Adrenal gland (tissue), 12 donors: ENCODE measurements around the gene LRRC15. TPM values are rescaled to one million over a fixed set of nuclear protein-coding genes. Genes with fewer than 3 reads are reported as not detected.

Source experiments
- DNase-seq, 7 donors: peaks; one replicate each; pipeline ENCODE4 v3.0.0-alpha.2; 2019 to 2020
- H3K27ac ChIP-seq, 5 donors: fragments of 200-600 bp; sonication (generic) in 4 of 5; 1 replicate in 3 of 5; 2 replicates in 2 of 5; pipeline versions ENCODE4 v1.5.1 to v1.8.0; 2016 to 2020; ENCODE audit warnings: mild to moderate bottlenecking in 1 of 5
- H3K27me3 ChIP-seq: fragments of 200-600 bp; 2 replicates; pipeline ENCODE4 v1.8.0; 2021
- H3K36me3 ChIP-seq, 2 donors: fragments of 200-600 bp; replicated peaks in 1 of 2; 1 replicate in 1 of 2; 2 replicates in 1 of 2; pipeline versions ENCODE4 v1.5.1 to v1.8.0; 2018 to 2022
- H3K4me1 ChIP-seq, 2 donors: fragments of 200-600 bp; replicated peaks in 1 of 2; 1 replicate in 1 of 2; 2 replicates in 1 of 2; pipeline versions ENCODE4 v1.5.1 to v1.8.0; 2018 to 2021
- H3K4me3 ChIP-seq, 4 donors: fragments of 200-600 bp; sonication (generic) in 3 of 4; one replicate each; pipeline ENCODE4 v1.5.1; 2016 to 2018
- H3K9me3 ChIP-seq, 3 donors: fragments of 200-600 bp; sonication (generic) in 1 of 3; replicated peaks in 1 of 3; 1 replicate in 2 of 3; 2 replicates in 1 of 3; pipeline versions ENCODE4 v1.5.1 to v1.8.0; 2016 to 2021
- CTCF ChIP-seq, 6 experiments: fragments of 450-650 bp in 4 of 6; fragments of 200-600 bp in 2 of 6; sonication (generic) in 1 of 6; IDR thresholded peaks; 1 replicate in 5 of 6; 2 replicates in 1 of 6; pipeline versions ENCODE4 v1.5.1 to v1.8.0; 2016 to 2021; ENCODE audit warnings: antibody characterized with exemption in 6 of 6, mild to moderate bottlenecking in 2 of 6, moderate library complexity in 1 of 6
- POLR2A ChIP-seq, 2 donors: fragments of 450-650 bp; IDR thresholded peaks; one replicate each; pipeline ENCODE4 v1.6.1; 2017; ENCODE audit warnings: antibody characterized with exemption in 2 of 2, mild to moderate bottlenecking in 2 of 2, moderate library complexity in 1 of 2
- WGBS, 4 donors: extraction: QIAGEN DNeasy Blood & Tissue Kit in 2 of 4; methylation state at CpG; one replicate each; pipeline versions ENCODE4 v1.1.5 to v1.1.7; 2013 to 2017; 5-methylcytosine and 5-hydroxymethylcytosine counted together
- intact Hi-C, 2 donors: fragments of 100-400 bp; cut with DNase I; formaldehyde crosslinking; loops; one replicate each; pipeline versions ENCODE4 v1.14.1 to v1.15.0; 2022 to 2023
- polyA plus RNA-seq, 3 donors: library from polyadenylated mRNA; stranded (reverse); fragments of 200-250 nt in 2 of 3; fragments of 350-450 nt in 1 of 3; fragmentation: Illumina TruSeq in 1 of 3; extraction: RNeasy Lipid Tissue Mini Kit (QIAGEN cat#74804) in 1 of 3; gene quantifications; one replicate each; pipeline ENCODE4 v1.2.3, GENCODE V29; 2013 to 2014
- total RNA-seq, 9 donors: library from RNA; depleted of rRNA in 4 of 9; stranded (reverse); fragments of >200 nt in 4 of 9; fragments of 120-200 nt in 1 of 9; fragmentation: NEBNext Ultra II Directional in 1 of 9; extraction: Animal tissue kit (Norgen Biotek cat#: 25700) in 1 of 9; gene quantifications; one replicate each; pipeline versions ENCODE4 v1.1.0 to v1.2.4, GENCODE V29; 2013 to 2023
- donor health status: healthy with polysubstance abuse.
- donor health status: Bipolar disorder and iron deficiency.
- donor health status: DM: yes; HTN: yes; CAD: no.
- donor health status: DM: no; HTN: no; CAD: no.
- donor health status: DM: no; HTN: no; CAD: no.
- donor health status: DM: yes; HTN: yes; CAD: no.

LRRC15 gene
- total and polyA plus RNA-seq, 12 donors = 0.05 to 0.31 (median 0.12) TPM; not detected in 2

- Histone ChIP-seq H3K27ac (no peak overlapping the region), H3K27me3 (peaks cover 4% of the 10 kb centered on the region), H3K9me3 (no peaks in the 10 kb centered on the region), H3K4me3 (no peak overlapping the region), H3K36me3 (no peaks in the 10 kb centered on the region), H3K4me1 (no peaks in the 10 kb centered on the region)
- no peak for DNase-seq
- 51 to 75% (median 65%) methylated on average over 7 of the region's 7 CpGs for WGBS, 4 donors
- intact Hi-C loops = no loop called here
- TF ChIP-seq POLR2A (IDR thresholded peaks at IDR 0.05) = no peak
Observed at GRCh38 chr3:194386648-194387047, 17.1 kb upstream of the LRRC15 start.

GRCh38 chr3:194386066-194386465 lies 16.5 kb upstream of the LRRC15 start:
- intact Hi-C loops = no loop called here
- 73 to 84% (median 81%) methylated on average over 15 of the region's 15 CpGs for WGBS, 4 donors
- no peak overlapping the region for H3K27ac ChIP-seq
- TF ChIP-seq CTCF (IDR thresholded peaks at IDR 0.05) (no peak), POLR2A (IDR thresholded peaks at IDR 0.05) (no peak)
- H3K36me3 ChIP-seq = no peaks in the 10 kb centered on the region
- H3K4me1 ChIP-seq = no peaks in the 10 kb centered on the region
- H3K9me3 ChIP-seq = no peaks in the 10 kb centered on the region
- peak in 1 of 7 donors; percentile 14 for DNase-seq
- H3K27me3 ChIP-seq = peaks cover 4% of the 10 kb centered on the region
- H3K4me3 ChIP-seq = no peak overlapping the region

- H3K4me1 ChIP-seq = no peaks in the 10 kb centered on the region
- TF ChIP-seq POLR2A (IDR thresholded peaks at IDR 0.05) (no peak), CTCF (IDR thresholded peaks at IDR 0.05) (no peak)
- H3K27ac ChIP-seq = no peak overlapping the region
- DNase-seq = no peak
- intact Hi-C loops = no loop called here
- H3K27me3 ChIP-seq = peaks cover 4% of the 10 kb centered on the region
- no peaks in the 10 kb centered on the region for H3K9me3 ChIP-seq
- no peaks in the 10 kb centered on the region for H3K36me3 ChIP-seq
- no peak overlapping the region for H3K4me3 ChIP-seq
- WGBS, 4 donors = 83 to 95% (median 91%) methylated on average over 10 to 12 of the region's 12 CpGs
Observed at GRCh38 chr3:194384569-194385001, 15.0 kb upstream of the LRRC15 start.

GRCh38 chr3:194384156-194384555 lies 14.6 kb upstream of the LRRC15 start:
- Histone ChIP-seq H3K27ac (no peak overlapping the region), H3K9me3 (no peaks in the 10 kb centered on the region), H3K36me3 (no peaks in the 10 kb centered on the region), H3K4me3 (no peak overlapping the region), H3K27me3 (peaks cover 4% of the 10 kb centered on the region), H3K4me1 (no peaks in the 10 kb centered on the region)
- 72 to 83% (median 78%) methylated on average over 6 of the region's 6 CpGs for WGBS, 4 donors
- TF ChIP-seq CTCF (IDR thresholded peaks at IDR 0.05) (no peak), POLR2A (IDR thresholded peaks at IDR 0.05) (no peak)
- DNase-seq = peak in 1 of 7 donors; percentile 28
- intact Hi-C loops = no loop called here

GRCh38 chr3:194383276-194383940 lies 13.9 kb upstream of the LRRC15 start:
- 89% methylated on average over 10 to 14 of the region's 14 CpGs for WGBS, 4 donors

More at GRCh38 chr3:194383276-194383940, 13.9 kb upstream of the LRRC15 start:
- H3K4me1 ChIP-seq = no peaks in the 10 kb centered on the region
- intact Hi-C loops = no loop called here
- H3K4me3 ChIP-seq = no peak overlapping the region
- H3K36me3 ChIP-seq = no peaks in the 10 kb centered on the region
- H3K27ac ChIP-seq = no peak overlapping the region
- DNase-seq = no peak
- peaks cover 4% of the 10 kb centered on the region for H3K27me3 ChIP-seq
- TF ChIP-seq CTCF (IDR thresholded peaks at IDR 0.05) (no peak), POLR2A (IDR thresholded peaks at IDR 0.05) (no peak)
- H3K9me3 ChIP-seq = no peaks in the 10 kb centered on the region
